Activated CD8-positive, alpha-beta memory T cell treated with anti-CD3 and anti-CD28 coated beads, Interleukin-2, amount 50 U/mL, for 1 hour (primary cell): ENCODE results near the gene NFU1.
"Not testable (repeated sequence)": the region's sequence is repeated elsewhere in the genome, so short reads cannot be mapped to it uniquely, and the experiment has no call there.

ENCODE experiments used
- DNase-seq: peaks from one replicate; pipeline ENCODE4 v3.0.0-alpha.2; 2020; ENCODE audit errors: extremely low read depth

NFU1 gene

GRCh38 chr2:69387770-69388481 lies 49.3 kb downstream of the NFU1 start:
- no peak for DNase-seq

- peak; percentile 54 for DNase-seq
Observed at GRCh38 chr2:69386789-69387734, 50.2 kb downstream of the NFU1 start, which contains the start of gene GFPT1. Gene GFPT1 (minus strand): TSS chr2:69387227. CDS start chr2:69387071, 156 bp downstream.

GRCh38 chr2:69386360-69386759 lies 50.9 kb downstream of the NFU1 start:
- DNase-seq = no peak

GRCh38 chr2:69385443-69386151 lies 51.6 kb downstream of the NFU1 start:
- DNase-seq = no peak

- no peak for DNase-seq
Observed at GRCh38 chr2:69384618-69385081, 52.6 kb downstream of the NFU1 start.

GRCh38 chr2:69383176-69383812 lies 53.9 kb downstream of the NFU1 start:
- no peak for DNase-seq

GRCh38 chr2:69382547-69382946 lies 54.7 kb downstream of the NFU1 start:
- DNase-seq = no peak

- no peak for DNase-seq
Observed at GRCh38 chr2:69381337-69381737, 55.9 kb downstream of the NFU1 start.

GRCh38 chr2:69380072-69380917 lies 56.9 kb downstream of the NFU1 start:
- no peak for DNase-seq

GRCh38 chr2:69376403-69376802 lies 60.8 kb downstream of the NFU1 start:
- DNase-seq = no peak

GRCh38 chr2:69375494-69376353 lies 61.5 kb downstream of the NFU1 start:
- DNase-seq = no peak

- no peak for DNase-seq
Observed at GRCh38 chr2:69372767-69373166, 64.5 kb downstream of the NFU1 start.

- no peak for DNase-seq
Observed at GRCh38 chr2:69369802-69370201, 67.4 kb downstream of the NFU1 start.

GRCh38 chr2:69368588-69368987 lies 68.6 kb downstream of the NFU1 start:
- DNase-seq = no peak

GRCh38 chr2:69359371-69359770 lies 77.9 kb downstream of the NFU1 start:
- DNase-seq = no peak

- no peak for DNase-seq
Observed at GRCh38 chr2:69358914-69359313, 78.3 kb downstream of the NFU1 start.

GRCh38 chr2:69356471-69356870 lies 80.8 kb downstream of the NFU1 start:
- no peak for DNase-seq

GRCh38 chr2:69354976-69355375 lies 82.3 kb downstream of the NFU1 start:
- not testable (repeated sequence) for DNase-seq

GRCh38 chr2:69353360-69353759 lies 83.9 kb downstream of the NFU1 start:
- no peak for DNase-seq

- DNase-seq = no peak
Observed at GRCh38 chr2:69348781-69349180, 88.5 kb downstream of the NFU1 start.
